Bone marrow (tissue), 2 donors: ENCODE results near the gene TRIM28.

Experiments used
- DNase-seq, 2 donors: peaks; one replicate each; lab custom pipeline; 2025; lab: John Stamatoyannopoulos, UW

Gene TRIM28

DNA sequence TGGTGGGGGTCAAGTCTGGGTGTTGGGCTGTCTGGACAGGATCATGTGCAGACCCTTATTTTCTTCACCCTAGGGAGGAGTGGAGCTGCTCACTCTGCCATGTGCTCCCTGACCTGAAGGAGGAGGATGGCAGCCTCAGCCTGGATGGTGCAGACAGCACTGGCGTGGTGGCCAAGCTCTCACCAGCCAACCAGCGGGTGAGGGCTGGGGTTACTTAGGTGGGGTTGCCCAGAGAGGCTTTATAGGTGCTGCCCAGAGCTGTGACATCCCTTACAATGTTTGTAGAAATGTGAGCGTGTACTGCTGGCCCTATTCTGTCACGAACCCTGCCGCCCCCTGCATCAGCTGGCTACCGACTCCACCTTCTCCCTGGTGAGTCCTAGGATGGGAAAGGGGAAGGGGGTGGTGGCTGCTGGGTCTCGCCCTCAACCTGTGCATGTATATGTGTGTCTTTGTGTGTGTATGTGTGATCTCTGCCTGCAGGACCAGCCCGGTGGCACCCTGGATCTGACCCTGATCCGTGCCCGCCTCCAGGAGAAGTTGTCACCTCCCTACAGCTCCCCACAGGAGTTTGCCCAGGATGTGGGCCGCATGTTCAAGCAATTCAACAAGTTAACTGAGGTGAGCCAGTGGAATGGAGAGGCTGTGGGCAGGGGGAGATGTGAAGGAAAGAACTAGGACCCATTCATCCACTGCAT, 5.9 kb downstream of the TRIM28 start:
- DNase-seq, result no peak

DNA sequence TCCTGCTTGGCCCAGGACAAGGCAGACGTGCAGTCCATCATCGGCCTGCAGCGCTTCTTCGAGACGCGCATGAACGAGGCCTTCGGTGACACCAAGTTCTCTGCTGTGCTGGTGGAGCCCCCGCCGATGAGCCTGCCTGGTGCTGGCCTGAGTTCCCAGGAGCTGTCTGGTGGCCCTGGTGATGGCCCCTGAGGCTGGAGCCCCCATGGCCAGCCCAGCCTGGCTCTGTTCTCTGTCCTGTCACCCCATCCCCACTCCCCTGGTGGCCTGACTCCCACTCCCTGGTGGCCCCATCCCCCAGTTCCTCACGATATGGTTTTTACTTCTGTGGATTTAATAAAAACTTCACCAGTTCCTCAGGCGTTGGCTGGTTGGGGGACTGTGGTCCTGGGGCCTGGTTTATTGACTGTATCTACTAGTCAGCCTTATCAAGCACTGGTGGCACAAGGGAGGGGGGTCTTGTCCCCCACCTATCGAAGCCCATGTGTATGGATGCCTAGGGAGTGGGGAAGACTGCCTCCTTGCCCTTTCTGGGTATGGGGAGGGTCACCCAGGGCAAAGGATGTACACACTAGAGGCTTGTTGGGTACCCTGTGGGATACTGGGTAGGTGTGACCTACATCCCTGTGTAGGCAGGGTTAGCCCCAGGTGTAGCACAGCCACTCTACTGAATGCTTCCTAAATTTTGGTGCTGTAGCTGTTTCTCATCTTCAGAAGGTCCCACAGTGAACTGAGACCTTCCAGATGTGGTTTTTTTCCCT, 6.7 kb downstream of the TRIM28 start:
- no peak for DNase-seq

DNA sequence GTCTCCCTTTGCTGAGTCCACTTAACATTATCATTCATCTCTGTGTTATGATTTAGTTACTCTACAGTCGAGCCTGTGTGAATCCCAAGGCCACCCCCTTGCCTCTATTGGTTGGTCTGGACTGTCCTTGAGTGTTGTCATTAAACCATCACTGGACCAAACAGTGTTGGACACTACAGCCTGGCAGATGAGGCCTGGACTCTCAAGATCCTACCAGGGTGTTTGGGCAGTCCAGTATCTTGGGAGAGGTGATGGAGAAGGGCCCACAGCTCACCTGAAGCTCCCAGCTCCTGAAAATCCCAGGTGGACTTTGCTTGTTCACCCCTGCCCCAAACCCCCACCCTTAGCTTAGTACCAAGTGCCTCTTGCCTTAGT, 7.2 kb downstream of the TRIM28 start:
- no peak for DNase-seq

DNA sequence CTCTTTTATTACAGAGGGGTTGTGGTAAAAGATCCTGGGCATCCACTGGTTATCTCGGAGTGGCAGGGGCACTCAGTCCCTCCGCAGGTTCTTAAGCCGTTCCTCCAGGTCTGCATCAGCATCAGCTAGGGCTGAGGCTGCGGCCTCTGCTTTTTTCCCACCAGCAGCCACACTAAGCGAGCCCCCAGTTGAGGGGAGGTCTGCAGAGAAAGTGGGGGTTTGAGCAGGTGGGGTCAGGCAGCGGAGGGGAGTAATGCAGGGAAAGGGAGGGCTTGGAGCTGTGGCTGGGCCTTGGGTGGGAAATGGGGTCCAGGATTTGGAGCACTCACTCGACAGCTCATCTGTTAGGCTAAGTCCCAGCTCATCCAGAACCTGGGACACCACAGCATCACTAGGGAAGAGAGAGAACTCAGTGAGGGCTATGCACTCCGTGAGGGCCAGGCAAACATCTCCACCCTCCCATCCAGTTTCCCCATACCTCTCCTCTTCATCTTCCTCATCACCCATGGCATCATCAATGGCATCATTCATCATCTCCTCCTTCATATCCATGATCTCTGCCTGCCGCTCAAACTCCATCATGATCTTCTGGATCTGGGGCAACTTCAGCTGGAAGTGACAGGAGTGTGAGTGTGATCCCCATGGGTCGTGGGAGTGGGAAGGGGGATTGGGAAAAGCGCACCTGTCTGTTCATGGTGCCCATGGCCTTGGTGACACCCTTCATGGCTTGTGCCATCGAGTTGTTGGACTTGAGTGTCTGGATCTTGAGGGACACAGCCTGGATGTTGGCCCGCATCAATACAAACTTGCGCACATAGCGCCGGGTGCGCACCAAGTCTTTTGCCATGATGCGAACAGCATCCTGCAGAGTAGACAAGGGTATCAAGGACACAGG, 8.0 kb downstream of the TRIM28 start:
- DNase-seq, result no peak

DNA sequence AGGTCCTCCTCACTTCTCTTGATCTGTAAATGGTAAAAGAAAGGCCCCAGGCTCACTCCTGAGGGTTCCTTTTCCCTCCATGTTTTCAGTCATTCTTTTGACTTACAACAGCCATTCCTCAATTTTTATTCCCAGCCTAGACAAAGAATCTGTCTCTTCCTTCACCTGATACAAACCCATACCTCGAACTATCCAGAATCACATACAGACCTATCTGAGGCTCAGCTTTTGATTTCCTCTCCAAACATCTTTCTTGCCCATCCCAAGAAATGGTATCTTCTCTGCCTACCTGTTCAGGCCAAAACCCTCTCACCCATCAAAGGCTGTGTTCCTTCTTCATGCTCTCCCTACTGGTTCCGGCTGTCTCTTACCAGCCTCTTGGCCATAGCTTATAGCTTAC, 8.8 kb downstream of the TRIM28 start:
- DNase-seq, result no peak

DNA sequence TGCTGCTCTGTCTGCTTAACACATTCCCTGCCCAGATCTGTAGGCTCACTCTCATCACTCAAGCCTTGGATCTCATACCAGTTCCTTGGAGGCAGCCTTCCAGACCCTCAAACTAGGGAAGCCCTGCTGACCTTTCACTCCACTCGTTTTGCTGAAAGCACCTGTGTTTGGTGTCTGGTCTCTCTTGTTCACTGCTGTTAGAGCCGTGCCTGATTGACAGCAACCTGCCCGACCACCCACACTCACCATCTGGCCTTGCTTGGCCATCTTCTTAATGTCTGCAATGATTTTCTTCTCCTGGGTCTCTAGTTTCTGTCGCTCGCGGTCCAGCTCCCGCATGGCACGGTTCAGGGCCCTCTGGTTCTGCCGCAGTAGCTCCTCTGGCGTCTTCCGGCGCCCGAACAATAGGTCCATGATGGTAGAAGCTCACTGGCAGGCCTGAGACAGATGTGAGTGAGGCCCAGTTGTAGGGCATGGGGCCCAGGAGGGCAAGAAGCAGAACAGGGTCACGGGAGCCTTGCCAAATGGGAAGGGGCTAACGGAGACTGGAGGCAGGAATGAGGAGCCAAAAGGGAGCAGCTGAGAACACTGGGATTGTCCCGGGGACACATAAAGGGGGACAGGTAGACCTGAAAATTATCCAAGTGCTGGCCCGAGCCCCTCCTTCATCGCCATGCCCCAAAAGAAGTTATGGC, 10.1 kb downstream of the TRIM28 start:
- no peak for DNase-seq

DNA sequence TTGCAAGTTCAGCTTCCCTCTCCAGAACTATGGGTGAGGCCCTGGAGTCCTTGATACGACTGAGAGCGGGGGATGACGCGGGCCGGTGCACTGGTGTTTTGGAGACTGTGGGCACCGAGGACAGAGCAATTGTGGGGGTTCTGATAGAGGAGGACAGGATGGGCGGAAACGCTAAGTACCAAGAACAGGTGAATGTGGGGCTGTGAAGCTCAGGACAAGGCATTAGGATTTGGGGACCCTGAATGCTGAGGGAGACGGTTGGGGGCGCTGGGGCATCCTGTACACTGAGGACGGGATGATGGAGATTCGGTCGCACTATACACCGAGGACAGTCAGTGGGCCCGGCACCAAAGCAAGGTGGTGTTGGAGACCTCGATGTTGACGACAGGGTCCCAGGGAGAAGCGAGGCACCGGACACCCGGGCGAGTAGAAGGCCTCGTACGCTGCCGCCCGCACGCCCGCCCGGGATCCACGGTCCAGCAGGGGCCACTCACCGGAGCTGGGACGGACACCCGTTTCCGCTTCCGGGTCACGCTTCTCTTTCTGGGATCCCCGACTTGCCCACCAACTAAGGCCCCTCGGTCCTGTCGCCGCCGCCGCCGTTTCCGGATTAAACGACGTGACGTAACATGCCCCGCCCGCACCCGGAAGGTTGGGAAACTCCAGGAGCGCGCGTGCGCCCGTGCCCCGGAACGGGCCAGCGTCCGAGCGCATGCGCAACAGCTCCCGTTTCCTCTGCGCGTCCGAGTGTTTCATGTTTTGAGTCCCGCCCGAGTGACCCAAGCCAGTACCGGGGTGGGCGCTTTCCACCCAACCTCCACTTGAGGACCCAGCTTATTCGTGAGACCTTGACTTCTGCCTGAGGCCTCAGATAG, 10.9 kb downstream of the TRIM28 start, which contains the start of gene CHMP2A:
TSS of gene CHMP2A (minus strand) at position 612 of the 875 bp plus-strand sequence. CDS start 893 bp downstream, outside the sequence.
- no peak for DNase-seq

DNA sequence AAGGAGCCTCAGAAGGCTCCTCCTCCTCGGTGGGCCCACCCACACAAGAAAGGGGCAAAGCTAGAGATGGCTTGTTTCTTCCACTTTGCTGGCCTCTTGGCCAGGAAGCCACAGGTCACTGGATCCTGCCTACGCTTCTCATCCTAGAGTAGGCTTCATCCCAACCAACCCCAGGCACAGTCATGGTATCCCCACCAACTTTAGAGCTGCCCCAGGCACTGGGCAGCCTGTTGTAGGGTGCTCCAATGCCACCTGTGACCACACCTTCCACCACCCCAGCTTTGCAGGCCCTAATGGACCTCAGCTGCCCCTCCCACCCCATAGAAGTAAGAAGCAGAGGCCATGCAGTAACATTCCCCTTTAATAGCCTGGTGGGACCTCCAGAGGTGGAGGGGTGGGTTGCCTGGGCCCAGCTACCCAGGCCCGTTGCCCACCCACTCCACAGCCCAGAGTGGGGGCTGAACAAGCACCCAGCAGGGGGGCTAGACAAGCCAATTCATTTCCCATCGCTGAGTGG, 11.6 kb downstream of the TRIM28 start:
- no peak for DNase-seq

DNA sequence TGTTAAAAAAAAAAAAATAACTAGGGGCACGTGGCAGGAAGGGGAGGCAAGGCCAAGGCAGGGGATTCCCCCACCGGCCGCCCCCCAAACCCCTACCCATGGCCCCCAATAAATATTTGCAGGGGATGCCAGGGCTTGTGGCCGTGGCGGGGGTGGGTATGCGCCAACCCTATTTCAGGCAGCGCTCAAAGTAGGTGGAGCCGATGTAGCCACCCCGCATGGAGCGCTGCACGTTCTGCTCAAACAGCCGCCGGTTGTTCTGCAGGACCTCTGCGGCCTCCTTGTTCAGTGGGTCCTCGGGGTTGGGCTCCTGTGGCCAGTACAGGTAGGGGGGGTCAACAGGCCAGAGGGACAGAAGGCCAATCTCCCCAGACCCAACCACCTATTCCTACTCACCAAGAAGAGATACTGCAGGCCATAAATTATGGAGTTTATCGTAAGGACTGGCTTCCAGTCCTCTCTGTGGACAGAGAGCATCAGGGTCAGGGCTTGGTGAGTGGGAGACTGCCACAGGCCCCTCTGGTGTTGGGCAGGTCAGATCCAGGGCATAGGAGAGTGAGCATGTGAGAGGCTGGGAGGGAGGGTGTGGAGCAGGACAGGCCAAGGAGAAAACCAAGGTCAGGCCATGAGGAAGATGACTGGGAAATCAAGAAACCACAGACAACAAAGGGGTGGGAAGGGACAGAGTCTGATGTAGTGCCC, 12.2 kb downstream of the TRIM28 start:
- no peak for DNase-seq

DNA sequence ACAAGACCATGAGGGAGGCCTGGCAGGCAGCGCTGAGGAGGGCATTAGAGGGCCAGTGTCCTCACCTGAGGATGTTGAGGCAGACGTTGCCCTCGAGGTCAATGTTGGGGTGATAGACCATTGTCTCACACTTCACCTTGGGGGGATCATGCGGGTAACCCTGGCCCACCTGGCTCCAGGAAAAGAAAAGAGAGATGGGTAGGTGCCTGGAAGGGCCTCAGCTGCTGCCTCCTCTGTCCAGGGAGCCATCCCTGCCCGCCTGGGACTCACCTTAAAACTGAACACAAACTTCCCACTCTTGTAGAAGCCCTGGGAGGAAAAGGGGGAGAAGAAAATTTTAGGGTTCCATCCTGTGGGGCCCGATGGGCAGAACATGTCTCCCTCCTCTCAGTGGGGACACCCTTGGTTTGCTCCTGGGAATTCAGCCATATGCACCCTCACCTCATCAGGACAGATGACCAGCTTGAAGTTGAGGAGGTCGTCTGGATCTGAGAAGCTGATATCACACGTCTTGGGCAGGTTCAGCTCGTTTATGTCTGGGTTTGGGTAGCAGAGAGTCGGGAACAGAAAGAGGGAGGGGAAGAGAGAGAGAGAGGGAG, 12.9 kb downstream of the TRIM28 start:
- no peak for DNase-seq

DNA sequence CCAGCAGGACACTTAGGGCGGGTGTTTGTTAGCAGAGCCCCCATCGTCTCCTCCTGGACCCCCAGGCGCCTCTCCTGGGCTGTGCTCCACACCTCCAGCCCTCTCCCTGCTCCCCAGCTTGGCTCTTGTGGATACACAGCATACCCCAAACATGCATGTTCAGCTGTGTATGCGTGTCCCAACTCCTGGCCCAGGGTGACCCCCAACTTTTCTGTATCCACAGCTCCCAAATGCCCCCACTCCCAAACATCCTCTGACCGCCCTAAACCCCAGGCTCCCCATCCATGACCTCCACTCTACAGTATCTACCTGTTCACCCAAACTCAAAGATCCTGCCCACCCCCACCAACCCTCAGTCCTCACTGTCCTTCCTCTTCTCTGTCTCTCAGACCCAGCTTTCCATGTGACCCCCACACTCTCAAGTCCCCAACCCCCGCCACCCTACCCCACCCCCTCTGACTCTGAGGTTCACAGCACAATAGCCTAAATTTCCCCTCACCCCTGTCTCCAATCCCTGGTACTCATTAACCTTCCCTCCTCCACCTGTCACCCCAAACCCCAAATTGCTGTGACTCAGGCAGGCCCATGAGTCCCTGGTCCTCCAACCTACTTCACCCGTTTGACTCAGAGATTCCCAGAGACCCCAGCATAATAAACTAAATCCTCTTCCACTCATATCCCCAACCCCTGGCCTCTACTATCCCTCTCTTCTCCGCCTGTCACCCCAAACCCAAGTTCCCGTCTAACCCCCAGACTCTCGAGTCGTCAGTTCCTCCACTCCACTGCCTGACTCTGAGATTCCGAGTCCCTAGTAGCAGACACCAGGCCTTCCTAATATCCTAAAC, 13.6 kb downstream of the TRIM28 start:
- DNase-seq, result no peak

DNA sequence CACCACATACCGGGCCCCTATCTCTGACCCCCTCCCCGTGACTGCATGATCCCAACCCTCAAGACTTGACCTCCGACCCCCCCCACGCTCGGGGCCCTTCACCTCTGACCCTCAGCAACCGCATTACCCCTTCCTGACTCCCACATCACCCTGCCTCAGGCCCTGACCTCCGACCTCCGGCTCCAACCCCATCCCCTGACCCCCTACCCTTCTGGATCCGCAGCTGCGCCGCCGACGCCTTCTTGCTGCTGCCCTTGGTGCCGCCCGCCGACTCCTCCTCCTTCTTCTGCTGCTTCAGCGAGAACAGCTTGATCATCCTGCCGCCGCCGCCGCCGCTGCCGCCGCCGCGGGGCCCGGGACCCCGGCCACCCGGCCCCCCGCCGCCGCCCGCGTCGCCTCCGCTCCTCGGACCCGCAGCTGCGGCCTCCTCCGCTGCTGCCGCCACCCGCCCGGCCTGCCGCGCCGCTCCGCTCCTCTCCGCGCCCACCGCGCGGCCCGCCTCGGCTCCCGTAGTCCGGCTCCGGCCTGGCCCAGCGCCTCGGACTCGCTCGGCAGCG, 14.3 kb downstream of the TRIM28 start, which contains the start of gene UBE2M:
TSS of gene UBE2M (minus strand) at position 546 of the 557 bp plus-strand sequence. CDS start at position 316, 230 bp downstream.
- no peak for DNase-seq

DNA sequence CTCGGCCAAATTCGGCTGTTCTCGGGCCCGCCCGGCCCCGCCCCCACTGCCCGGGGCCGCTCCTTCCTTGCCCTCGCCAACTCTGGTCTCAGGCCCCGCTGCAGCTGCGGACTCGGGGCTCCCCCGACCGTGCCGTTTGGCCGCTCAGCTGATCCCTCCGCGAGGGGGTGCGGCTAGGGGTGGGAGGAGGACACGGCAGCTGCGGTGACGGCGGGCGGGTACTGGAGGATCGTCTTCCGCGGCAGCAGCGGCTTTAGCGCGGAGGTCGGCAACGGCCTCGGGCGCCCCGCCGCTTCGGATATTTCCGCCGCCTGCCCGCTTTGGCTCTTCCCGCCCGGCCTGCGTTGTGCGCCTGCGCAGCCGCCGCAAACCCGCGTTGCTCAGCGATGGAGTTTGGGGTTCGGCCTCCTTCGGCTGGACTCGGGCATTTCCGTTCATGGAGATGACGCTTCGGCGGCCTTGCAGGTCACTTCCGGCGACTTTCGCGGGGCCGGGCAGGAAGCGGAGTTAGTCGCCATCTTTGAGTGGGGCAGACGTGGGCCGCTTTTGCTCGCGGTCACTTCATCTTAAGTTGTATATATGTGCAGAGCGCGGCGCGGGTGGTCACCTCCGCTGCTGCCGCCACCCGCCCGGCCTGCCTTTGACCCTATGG, 14.9 kb downstream of the TRIM28 start:
- no peak for DNase-seq

DNA sequence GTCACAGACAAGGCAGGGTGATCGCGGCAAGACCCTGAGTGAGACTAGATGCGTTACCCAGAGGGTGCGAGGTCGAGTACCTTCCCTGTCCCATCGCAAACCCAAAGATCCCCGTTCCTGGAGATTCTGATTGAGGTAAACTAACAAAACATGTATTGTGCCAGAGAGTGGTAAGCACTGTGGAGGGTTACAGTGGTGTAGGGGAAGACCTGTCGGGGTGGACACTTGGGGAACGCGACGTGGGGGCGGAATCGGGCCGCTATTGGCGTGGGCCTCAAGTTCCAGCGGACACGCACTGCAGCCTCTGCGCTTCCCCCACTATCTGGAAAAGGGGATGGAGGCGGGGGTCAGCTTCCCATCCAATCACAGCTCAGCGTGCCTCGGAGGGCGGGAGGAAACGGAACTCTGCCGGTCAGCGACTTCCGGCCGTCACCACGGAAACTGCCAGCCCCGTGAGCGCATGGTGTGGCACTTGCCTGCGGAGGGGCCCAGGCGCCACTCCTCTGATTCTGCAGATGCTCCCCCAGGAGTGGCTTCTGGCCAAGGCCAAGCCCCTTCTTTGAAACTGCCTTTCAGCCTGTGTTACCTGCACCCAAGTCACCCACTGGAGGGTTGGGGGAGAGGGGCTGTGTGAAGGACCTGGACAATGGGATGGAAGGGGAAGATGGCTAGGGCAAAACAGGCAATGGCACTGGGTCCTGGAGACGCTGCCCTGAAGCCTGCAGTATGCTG, 15.6 kb downstream of the TRIM28 start:
- no peak for DNase-seq

DNA sequence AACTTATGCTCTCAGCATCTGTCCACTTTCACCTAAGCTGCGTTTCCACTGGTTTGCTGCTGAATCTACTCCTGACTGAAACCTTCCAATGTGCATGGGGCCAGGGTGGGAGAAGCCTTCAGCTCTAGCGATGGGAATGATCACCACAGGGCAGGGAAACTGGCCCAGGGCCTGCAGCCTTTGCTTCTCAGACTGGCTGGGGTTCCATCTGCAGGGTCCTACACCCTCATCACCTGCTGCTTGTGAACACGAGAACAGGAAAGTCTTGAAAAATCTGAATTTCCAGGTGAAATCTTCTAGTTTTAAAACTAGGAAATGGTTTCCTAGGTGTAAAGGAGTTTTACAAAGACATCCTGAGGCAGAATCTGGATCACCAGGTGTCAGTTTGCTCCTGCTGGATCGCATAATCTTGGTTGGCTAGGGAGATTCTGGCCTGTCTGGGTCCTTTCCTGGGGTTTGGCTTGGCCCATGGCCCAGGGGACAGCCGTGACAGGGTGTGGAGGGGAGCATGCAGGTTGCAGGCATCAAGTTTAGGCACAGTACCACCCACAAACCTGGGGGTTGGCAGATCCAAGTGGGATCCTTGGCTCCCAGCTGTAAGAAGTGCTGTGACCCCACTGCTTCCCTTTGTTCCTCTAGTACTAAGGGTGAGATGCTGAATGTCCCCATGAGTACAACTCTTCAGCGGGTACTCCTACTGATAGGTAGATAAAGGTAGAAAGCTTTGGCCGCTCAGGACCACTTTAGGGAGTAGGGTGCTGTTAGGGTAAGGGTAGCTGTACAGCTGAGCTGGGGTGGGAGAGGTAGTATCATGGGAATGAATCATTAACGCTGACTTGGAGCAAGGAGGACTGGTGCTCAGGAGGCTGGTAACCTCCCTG, 16.4 kb downstream of the TRIM28 start:
- no peak for DNase-seq

DNA sequence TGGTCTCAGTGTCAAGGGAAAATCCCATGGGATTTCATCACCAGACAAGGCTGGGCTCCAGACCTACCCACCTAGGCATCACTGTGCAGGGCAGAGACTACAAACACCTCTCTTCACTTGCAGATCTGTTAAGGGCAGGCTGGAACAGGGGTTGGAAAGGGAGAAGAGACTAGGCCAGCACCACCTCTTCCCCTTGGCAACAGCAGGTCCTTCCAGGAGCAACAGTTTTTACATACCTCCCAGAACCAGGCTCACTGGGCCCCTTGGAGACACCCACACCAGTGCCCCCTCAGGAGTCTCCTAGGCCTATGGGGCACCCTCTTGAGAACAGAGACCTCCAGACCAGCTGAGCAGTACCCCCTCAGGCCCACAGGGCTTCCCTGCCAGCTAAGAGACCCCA, 17.1 kb downstream of the TRIM28 start:
- DNase-seq, result no peak
